ENCODE data around the gene ETFA. TPM values are rescaled to one million over a fixed set of nuclear protein-coding genes. Genes with fewer than 3 reads are reported as not detected.

Gene ETFA
- total and polyA plus RNA-seq, 2 of the 8 experiments (the other 6 are each of a cell fraction or from before 2014, with no cell fraction given) = 60.9 to 90.0 TPM

GRCh38 chr15:76168237-76168984 is 142.9 kb downstream of the ETFA start (continued):
- TF ChIP-seq CTCF (IDR thresholded peaks at IDR 0.05; ENCODE audit: control extremely low read depth in 1 of 3, insufficient read depth in 1 of 3, low read depth in 1 of 3, low read length in 3 of 3) = no peak
- TF ChIP-seq TAF1 (IDR thresholded peaks at IDR 0.05; ENCODE audit: low read depth, low read length) = no peak
- no peak for TF ChIP-seq ASH2L (IDR thresholded peaks at IDR 0.05; ENCODE audit: low read length)
- TF ChIP-seq HDAC2 (IDR thresholded peaks at IDR 0.05; ENCODE audit: borderline replicate concordance in 1 of 2, low read depth in 2 of 2, low read length in 2 of 2) = no peak
- no peak for TF ChIP-seq TEAD4 (IDR thresholded peaks at IDR 0.05; ENCODE audit: low read depth, low read length)
- no peak for TF ChIP-seq CHD2 (IDR thresholded peaks at IDR 0.05; ENCODE audit: low read length)
- no peak for TF ChIP-seq SIN3A (conservative IDR thresholded peaks at IDR 0.05 in 1 of 2, IDR thresholded peaks at IDR 0.05 in 1 of 2; ENCODE audit: low read depth in 1 of 2, low read length in 2 of 2)

All from H1 (cell line).